ENCODE data around the gene PKP3.
A peak's percentile ranks its signal among the peaks of the same experiment; 100 is the strongest.

Gene PKP3

DNA sequence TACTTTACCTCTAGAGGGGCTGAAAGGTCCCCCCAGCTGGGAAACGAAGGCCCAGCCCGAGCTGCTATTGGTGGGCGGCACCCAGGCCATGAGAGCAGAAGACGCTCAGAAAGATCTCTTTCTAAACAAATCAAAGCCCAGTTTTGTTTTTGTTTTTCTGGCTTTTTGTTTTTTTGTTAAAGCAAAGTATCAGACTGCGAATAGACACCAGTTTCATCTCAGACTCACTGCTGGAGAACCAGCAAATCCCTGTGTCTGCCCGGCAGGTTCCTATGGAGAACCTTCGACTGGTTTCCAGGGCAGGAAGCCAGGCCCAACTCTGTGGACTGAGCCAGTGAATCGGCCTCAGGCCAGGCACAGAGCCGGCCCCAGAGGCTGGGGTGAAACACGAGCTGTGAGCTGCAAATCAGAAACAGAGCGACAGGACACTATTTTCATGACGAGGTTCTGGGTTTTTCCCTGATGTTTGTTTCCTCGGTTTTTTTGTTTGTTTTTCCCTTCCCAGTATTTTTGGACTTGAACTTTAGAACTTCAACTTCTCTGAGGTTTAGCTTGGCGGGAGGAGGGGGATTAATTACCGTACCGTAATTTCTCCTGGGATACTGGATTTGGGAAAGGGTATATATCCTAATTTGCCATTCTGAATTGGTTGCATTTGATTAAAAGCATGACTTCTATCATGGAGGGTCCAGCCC is 40.7 kb upstream of the PKP3 start:
- Histone ChIP-seq H3K79me2 (ENCODE audit: low read length) (no peaks in the 10 kb centered on the region), H2AFZ (ENCODE audit: low read length) (no peak overlapping the region), H3K4me1 (ENCODE audit: low read length) (peaks cover 17% of the 10 kb centered on the region), H3F3A (ENCODE audit: insufficient read depth, low read length) (peaks cover 12% of the 10 kb centered on the region), H3K9me3 (replicated peaks; ENCODE audit: insufficient read depth, low read length) (no peaks in the 10 kb centered on the region), H3K36me3 (replicated peaks; ENCODE audit: insufficient read depth, low read length) (no peaks in the 10 kb centered on the region), H3K9me2 (replicated peaks; ENCODE audit: insufficient read depth, low read length) (no peaks in the 10 kb centered on the region), H4K20me1 (ENCODE audit: insufficient read depth, low read length) (no peaks in the 10 kb centered on the region), H3K27ac (ENCODE audit: low read length) (no peak overlapping the region), H3K4me3 (ENCODE audit: low read length) (no peak overlapping the region), H3K9ac (ENCODE audit: low read length) (no peak overlapping the region), H3K4me2 (ENCODE audit: low read depth, low read length) (no peak overlapping the region), H3K27me3 (replicated peaks; ENCODE audit: insufficient read depth, low read length) (peaks cover 53% of the 10 kb centered on the region)
- no peak for TF ChIP-seq EZH2phosphoT487 (IDR thresholded peaks at IDR 0.05; ENCODE audit: low read length)
- no peak for TF ChIP-seq CTCF (IDR thresholded peaks at IDR 0.05; ENCODE audit: low read length)
- TF ChIP-seq EZH2 (optimal IDR thresholded peaks at IDR 0.05; ENCODE audit: low read depth, low read length): no peak
- DNase-seq: no peak

DNA sequence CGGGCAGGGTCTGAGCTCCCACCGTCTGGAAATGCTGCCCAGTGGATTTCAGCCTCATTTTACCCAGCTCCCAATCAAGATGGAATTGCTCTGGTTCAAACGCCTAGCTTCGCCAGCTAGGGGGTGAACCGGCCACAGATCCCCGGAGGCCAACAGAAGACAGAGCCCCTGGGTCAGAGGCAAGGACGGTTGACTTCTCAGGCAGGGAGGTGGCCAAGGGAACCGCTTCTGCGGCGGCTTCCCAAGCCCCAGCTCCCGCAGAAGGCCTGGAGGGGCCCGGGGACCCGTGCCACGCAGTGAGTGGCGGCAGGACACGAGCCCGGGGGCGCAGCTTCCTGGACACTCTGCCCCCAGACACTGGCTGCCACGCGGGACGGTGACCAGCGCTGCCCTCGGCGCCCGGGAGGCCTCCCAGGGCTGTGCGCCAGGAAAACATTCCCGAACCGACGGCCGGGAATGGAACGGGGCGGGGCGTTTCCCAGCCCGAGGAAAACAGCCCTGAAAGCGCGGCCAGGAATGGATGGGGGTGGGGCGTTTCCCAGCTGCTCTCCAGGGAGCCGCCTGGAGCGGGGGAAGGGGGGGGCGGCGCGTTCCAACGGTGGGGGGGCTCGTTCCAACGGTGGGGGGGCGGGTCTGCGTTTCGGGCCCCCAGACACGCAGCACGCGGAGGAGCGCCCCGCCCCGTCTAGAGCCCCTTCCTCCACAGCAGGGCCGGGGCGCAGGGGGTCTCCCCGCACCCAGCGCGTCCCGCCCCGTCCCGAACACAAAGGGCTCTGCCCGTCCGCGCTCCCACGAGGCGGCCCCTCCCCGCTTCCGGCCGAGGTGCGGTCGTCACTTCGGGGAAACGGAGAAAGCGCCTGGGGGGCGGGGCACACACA is 38.2 kb upstream of the PKP3 start:
- Histone ChIP-seq H3K27me3 (replicated peaks; ENCODE audit: insufficient read depth, low read length) (peaks cover 60% of the 10 kb centered on the region), H3K27ac (ENCODE audit: low read length) (no peak overlapping the region), H3K79me2 (ENCODE audit: low read length) (no peaks in the 10 kb centered on the region), H4K20me1 (ENCODE audit: insufficient read depth, low read length) (no peaks in the 10 kb centered on the region), H3K4me3 (ENCODE audit: low read length) (no peak overlapping the region), H3K9me2 (replicated peaks; ENCODE audit: insufficient read depth, low read length) (no peaks in the 10 kb centered on the region), H3K9me3 (replicated peaks; ENCODE audit: insufficient read depth, low read length) (no peaks in the 10 kb centered on the region), H3K4me1 (ENCODE audit: low read length) (peaks cover 7% of the 10 kb centered on the region), H2AFZ (ENCODE audit: low read length) (no peak overlapping the region), H3K36me3 (replicated peaks; ENCODE audit: insufficient read depth, low read length) (no peaks in the 10 kb centered on the region), H3K4me2 (ENCODE audit: low read depth, low read length) (peak overlapping the region; percentile 41; the same call in 1 of the 2 replicates), H3K9ac (ENCODE audit: low read length) (no peak overlapping the region), H3F3A (ENCODE audit: insufficient read depth, low read length) (peaks cover 6% of the 10 kb centered on the region)
- TF ChIP-seq CTCF (IDR thresholded peaks at IDR 0.05; ENCODE audit: low read length): no peak
- no peak for TF ChIP-seq EZH2 (optimal IDR thresholded peaks at IDR 0.05; ENCODE audit: low read depth, low read length)
- TF ChIP-seq EZH2phosphoT487 (IDR thresholded peaks at IDR 0.05; ENCODE audit: low read length): no peak
- DNase-seq: no peak

- Histone ChIP-seq H3K9ac (ENCODE audit: low read length) (no peak overlapping the region), H3K9me3 (replicated peaks; ENCODE audit: insufficient read depth, low read length) (no peaks in the 10 kb centered on the region), H3K4me1 (ENCODE audit: low read length) (no peaks in the 10 kb centered on the region), H3K4me2 (ENCODE audit: low read depth, low read length) (no peak overlapping the region), H4K20me1 (ENCODE audit: insufficient read depth, low read length) (no peaks in the 10 kb centered on the region), H2AFZ (ENCODE audit: low read length) (no peak overlapping the region), H3F3A (ENCODE audit: insufficient read depth, low read length) (no peaks in the 10 kb centered on the region), H3K27ac (ENCODE audit: low read length) (no peak overlapping the region), H3K27me3 (replicated peaks; ENCODE audit: insufficient read depth, low read length) (peaks cover 58% of the 10 kb centered on the region), H3K79me2 (ENCODE audit: low read length) (no peaks in the 10 kb centered on the region), H3K36me3 (replicated peaks; ENCODE audit: insufficient read depth, low read length) (no peaks in the 10 kb centered on the region), H3K4me3 (ENCODE audit: low read length) (no peak overlapping the region), H3K9me2 (replicated peaks; ENCODE audit: insufficient read depth, low read length) (no peaks in the 10 kb centered on the region)
- TF ChIP-seq EZH2 (optimal IDR thresholded peaks at IDR 0.05; ENCODE audit: low read depth, low read length) (no peak), CTCF (IDR thresholded peaks at IDR 0.05; ENCODE audit: low read length) (no peak), EZH2phosphoT487 (IDR thresholded peaks at IDR 0.05; ENCODE audit: low read length) (no peak)
- no peak for DNase-seq
Measured at GRCh38 chr11:356610-357009, 37.4 kb upstream of the PKP3 start.
